Measurements from ENCODE around the gene RUNX2. TPM values are rescaled to one million over a fixed set of nuclear protein-coding genes. Genes with fewer than 3 reads are reported as not detected.

Gene RUNX2
- total RNA-seq, 2 experiments from 2014 or later, result 0.27 to 0.44 TPM

DNA sequence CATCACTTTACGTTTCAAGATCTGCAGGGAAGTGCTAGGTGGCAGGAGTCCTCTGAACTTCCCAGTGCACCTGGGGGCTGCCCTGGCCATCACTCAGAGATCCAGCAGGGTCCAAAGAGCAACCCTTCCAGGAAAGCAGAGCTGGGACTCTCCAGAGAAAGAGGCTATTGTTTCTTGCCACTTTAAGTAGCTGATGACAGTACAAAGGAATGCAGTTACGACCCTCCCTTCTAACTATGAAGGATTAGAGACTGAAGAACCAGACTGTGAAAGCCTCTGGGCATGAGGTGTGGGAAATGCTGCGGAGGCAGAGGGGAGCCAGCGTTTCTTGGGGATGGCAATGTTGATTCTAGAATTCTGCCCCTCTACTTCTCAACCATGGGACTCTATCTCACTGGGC, 238.8 kb downstream of the RUNX2 start:
- H2AFZ ChIP-seq (ENCODE audit: low read length), result no peak overlapping the region
- no TSS peak for BruUV-seq (replicated peaks)
- no peaks in the 10 kb centered on the region for H3K9me3 ChIP-seq (ENCODE audit: low read length)
- no peak overlapping the region for H3K4me3 ChIP-seq (ENCODE audit: low read depth, low read length, poor library complexity, severe bottlenecking)
- ChIA-PET CTCF (ENCODE audit: unreplicated experiment) (no interaction called here), POLR2A (no interaction called here)
- intact Hi-C loops (cut with micrococcal nuclease; ENCODE audit: unreplicated experiment), result no loop called here
- H3K27ac ChIP-seq (ENCODE audit: low read depth, low read length, poor library complexity, severe bottlenecking), result no peak overlapping the region
- no peaks in the 10 kb centered on the region for H3K9me2 ChIP-seq (ENCODE audit: insufficient read depth, low read length)
- no peaks in the 10 kb centered on the region for H3K4me1 ChIP-seq (ENCODE audit: insufficient read depth, low read length, poor library complexity, severe bottlenecking)
- no peak for TF ChIP-seq CTCF (conservative IDR thresholded peaks at IDR 0.05; ENCODE audit: low read length)
- TF ChIP-seq EZH2phosphoT487 (IDR thresholded peaks at IDR 0.05; ENCODE audit: borderline replicate concordance, low read depth, low read length), result no peak
- DNase-seq (ENCODE audit: low spot score), result no peak
- H3K79me2 ChIP-seq (ENCODE audit: insufficient read depth, low read depth, low read length), result no peaks in the 10 kb centered on the region
- no peaks in the 10 kb centered on the region for H4K20me1 ChIP-seq (ENCODE audit: insufficient read depth, low read length)
- H3K4me2 ChIP-seq (ENCODE audit: low read length), result no peak overlapping the region
- no peaks in the 10 kb centered on the region for H3K36me3 ChIP-seq (ENCODE audit: insufficient read depth, low read length)

- H3K79me2 ChIP-seq (ENCODE audit: insufficient read depth, low read depth, low read length), result no peaks in the 10 kb centered on the region
- no peak for TF ChIP-seq EZH2phosphoT487 (IDR thresholded peaks at IDR 0.05; ENCODE audit: borderline replicate concordance, low read depth, low read length)
- no peak for TF ChIP-seq CTCF (conservative IDR thresholded peaks at IDR 0.05; ENCODE audit: low read length)
- H3K4me3 ChIP-seq (ENCODE audit: low read depth, low read length, poor library complexity, severe bottlenecking), result no peak overlapping the region
- no peaks in the 10 kb centered on the region for H4K20me1 ChIP-seq (ENCODE audit: insufficient read depth, low read length)
- no peak overlapping the region for H2AFZ ChIP-seq (ENCODE audit: low read length)
- no peak overlapping the region for H3K4me2 ChIP-seq (ENCODE audit: low read length)
- H3K4me1 ChIP-seq (ENCODE audit: insufficient read depth, low read length, poor library complexity, severe bottlenecking), result no peaks in the 10 kb centered on the region
- intact Hi-C loops (cut with micrococcal nuclease; ENCODE audit: unreplicated experiment), result no loop called here
- ChIA-PET CTCF (ENCODE audit: unreplicated experiment) (no interaction called here), POLR2A (no interaction called here)
- no peak overlapping the region for H3K27ac ChIP-seq (ENCODE audit: low read depth, low read length, poor library complexity, severe bottlenecking)
- no peaks in the 10 kb centered on the region for H3K36me3 ChIP-seq (ENCODE audit: insufficient read depth, low read length)
- BruUV-seq (replicated peaks), result no TSS peak
- no peaks in the 10 kb centered on the region for H3K9me3 ChIP-seq (ENCODE audit: low read length)
- DNase-seq (ENCODE audit: low spot score), result no peak
- H3K9me2 ChIP-seq (ENCODE audit: insufficient read depth, low read length), result no peaks in the 10 kb centered on the region
These were observed 239.7 kb downstream of the RUNX2 start for GRCh38 chr6:45567879-45568278.

- Histone ChIP-seq H2AFZ (ENCODE audit: low read length) (no peak overlapping the region), H3K4me1 (ENCODE audit: insufficient read depth, low read length, poor library complexity, severe bottlenecking) (no peaks in the 10 kb centered on the region), H3K9me2 (ENCODE audit: insufficient read depth, low read length) (no peaks in the 10 kb centered on the region), H3K9me3 (ENCODE audit: low read length) (no peaks in the 10 kb centered on the region), H3K4me2 (ENCODE audit: low read length) (no peak overlapping the region), H3K4me3 (ENCODE audit: low read depth, low read length, poor library complexity, severe bottlenecking) (no peak overlapping the region), H3K36me3 (ENCODE audit: insufficient read depth, low read length) (no peaks in the 10 kb centered on the region), H4K20me1 (ENCODE audit: insufficient read depth, low read length) (no peaks in the 10 kb centered on the region), H3K27ac (ENCODE audit: low read depth, low read length, poor library complexity, severe bottlenecking) (no peak overlapping the region), H3K79me2 (ENCODE audit: insufficient read depth, low read depth, low read length) (no peaks in the 10 kb centered on the region)
- ChIA-PET CTCF (ENCODE audit: unreplicated experiment) (no interaction called here), POLR2A (no interaction called here)
- DNase-seq (ENCODE audit: low spot score), result no peak
- TF ChIP-seq CTCF (conservative IDR thresholded peaks at IDR 0.05; ENCODE audit: low read length), result no peak
- TF ChIP-seq EZH2phosphoT487 (IDR thresholded peaks at IDR 0.05; ENCODE audit: borderline replicate concordance, low read depth, low read length), result no peak
- BruUV-seq (replicated peaks), result no TSS peak
- intact Hi-C loops (cut with micrococcal nuclease; ENCODE audit: unreplicated experiment), result no loop called here
These were observed 240.5 kb downstream of the RUNX2 start for GRCh38 chr6:45568626-45569025.

All from OCI-LY7 (cell line).